GM19328 (cell line): ENCODE results near the gene IRAK1.

Source experiments
- ATAC-seq: cut with Tn5 transposase; IDR thresholded peaks from one replicate; pipeline ENCODE4 v1.9.1; 2021; ENCODE audit warnings: mild to moderate bottlenecking, moderate library complexity; ENCODE audit not compliant: unreplicated experiment

IRAK1 gene

GRCh38 chrX:154019633-154020528 lies at the start of gene IRAK1:
TSS of gene IRAK1 (minus strand) at chrX:154019902. CDS start at chrX:154019812, 90 bp downstream.
- no peak for ATAC-seq

GRCh38 chrX:154068560-154068959 lies 48.9 kb upstream of the IRAK1 start:
- no peak for ATAC-seq

DNA sequence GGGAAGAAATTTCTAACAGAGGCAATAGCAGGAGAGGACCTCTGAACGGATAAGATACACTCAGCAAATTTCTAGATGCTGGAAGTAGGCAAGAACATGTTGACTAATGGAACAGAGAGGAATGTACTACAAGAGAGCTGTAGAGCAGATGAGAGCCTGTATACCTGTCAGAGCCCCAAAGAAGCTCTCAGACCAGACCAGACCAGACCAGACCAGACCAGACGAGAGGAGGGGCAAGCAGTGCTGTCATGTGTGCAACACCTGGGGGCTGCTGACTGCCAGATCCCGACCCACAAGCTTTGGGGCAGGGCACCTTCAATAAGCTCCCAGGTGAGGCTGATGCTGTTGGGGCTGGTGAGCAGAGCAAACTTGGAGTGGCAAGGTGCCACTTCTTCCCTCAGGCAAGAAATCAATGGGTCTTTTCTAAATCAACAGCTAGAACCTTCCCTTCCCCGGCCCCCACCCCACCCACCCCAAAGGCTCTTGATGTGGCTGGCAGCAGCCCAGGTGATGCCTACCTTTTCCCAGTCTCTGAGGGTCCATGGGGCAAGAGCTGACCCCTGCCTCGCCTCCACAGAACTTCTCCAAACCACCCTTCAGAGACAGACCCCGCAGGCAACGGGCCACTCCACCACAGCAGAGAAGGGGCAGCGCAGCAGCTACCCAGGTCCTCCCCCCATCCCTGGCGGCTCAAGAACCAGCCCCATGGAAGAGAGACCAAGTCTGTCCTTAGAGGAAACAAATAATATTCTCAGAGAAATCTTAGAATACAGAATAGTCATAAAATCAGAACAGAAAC lies 45.1 kb upstream of the IRAK1 start:
- ATAC-seq, result no peak

GRCh38 chrX:154063234-154063633 lies 43.5 kb upstream of the IRAK1 start:
- no peak for ATAC-seq

DNA sequence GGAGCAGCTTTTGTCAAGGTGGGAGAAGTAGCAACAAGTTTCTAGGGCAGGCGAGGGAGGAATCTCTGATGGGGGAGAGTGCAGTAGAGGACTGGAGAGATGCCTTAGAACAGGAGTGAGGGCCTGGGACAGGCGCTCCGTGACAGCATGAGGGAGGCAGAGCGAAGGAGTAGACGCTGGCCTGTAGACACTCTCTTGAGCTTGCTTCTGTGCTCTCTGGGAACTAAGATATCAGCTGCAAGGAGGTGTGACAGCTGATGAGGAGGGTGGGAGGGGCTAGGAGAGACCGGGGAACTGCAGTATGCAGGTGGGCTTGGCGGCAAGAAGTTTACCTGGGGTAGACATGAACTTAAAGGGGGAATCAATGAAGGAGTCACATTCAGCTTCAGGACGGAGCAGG lies 42.1 kb upstream of the IRAK1 start:
- ATAC-seq, result no peak

GRCh38 chrX:154059729-154060245 lies 40.1 kb upstream of the IRAK1 start:
- ATAC-seq, result no peak

- no peak for ATAC-seq
Measured at GRCh38 chrX:154059231-154059630, 39.5 kb upstream of the IRAK1 start.

GRCh38 chrX:154058214-154058997 lies 38.7 kb upstream of the IRAK1 start:
- ATAC-seq, result no peak

GRCh38 chrX:154057791-154058190 lies 38.1 kb upstream of the IRAK1 start:
- no peak for ATAC-seq

GRCh38 chrX:154056770-154057241 lies 37.1 kb upstream of the IRAK1 start:
- no peak for ATAC-seq

- ATAC-seq, result no peak
Measured at GRCh38 chrX:154051201-154051810, 31.6 kb upstream of the IRAK1 start.

GRCh38 chrX:154050113-154050495 lies 30.4 kb upstream of the IRAK1 start:
- ATAC-seq, result no peak

DNA sequence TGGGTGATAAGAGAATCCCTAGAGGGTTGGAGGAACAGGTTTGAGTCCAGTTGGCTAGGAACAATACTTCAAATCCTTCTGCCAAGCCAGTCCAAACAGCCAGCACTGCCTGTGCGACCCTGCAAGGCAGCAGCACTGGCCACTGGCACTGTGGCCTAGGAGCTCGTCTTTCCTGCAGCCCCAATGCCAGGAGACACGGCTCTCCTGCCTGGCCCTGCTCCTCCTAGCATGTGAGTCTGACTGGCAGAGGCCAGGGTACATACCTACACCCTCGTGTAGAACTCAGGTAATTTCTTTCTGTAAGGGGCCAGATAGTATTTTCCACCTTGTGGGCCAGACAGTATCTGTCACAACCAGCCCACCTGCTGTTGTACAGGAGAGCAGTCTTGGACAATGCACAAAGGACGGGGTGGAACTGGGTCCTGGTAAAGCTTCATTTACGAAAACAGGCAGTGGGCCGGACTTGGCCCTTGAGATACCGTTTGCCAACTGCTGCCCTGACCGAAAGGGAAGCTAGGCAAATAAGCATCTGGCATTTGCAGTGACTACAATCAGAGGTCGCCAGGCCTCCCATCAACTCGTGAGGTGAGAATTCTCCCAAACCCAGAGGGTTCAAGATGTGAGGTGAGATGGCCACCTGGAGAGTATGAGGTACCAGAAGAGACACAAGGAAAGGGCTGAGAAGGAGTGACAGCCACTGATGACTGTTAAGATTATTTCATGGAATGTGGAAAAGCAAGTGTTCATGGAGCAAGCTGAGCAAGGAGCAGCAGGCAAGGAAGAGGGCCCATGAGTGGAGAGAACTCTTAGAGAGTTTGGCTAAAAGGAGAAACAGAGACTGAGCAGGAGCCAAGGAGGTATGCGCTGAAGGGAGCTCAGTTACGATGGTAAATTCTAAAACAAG lies 29.8 kb upstream of the IRAK1 start:
- no peak for ATAC-seq

DNA sequence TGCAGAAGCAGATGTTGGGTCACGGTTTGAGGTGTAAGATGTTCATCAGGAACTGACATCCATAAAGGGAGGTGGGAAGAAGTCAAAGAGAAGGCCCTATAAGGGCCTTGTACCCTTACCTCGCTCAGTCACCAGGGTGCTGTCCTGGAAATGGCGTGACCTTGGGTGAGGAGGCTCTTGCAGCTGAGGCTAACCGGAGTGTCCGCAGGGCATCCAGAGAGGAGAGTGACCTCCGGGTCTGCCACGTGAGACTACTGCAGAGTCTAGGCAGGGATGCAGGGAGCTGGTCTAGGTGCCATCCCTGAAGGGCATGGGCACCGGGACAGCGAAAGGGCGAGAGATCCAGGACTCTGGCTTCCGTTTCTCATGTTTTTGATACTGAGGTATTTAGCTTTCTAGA lies 28.7 kb upstream of the IRAK1 start:
- no peak for ATAC-seq

DNA sequence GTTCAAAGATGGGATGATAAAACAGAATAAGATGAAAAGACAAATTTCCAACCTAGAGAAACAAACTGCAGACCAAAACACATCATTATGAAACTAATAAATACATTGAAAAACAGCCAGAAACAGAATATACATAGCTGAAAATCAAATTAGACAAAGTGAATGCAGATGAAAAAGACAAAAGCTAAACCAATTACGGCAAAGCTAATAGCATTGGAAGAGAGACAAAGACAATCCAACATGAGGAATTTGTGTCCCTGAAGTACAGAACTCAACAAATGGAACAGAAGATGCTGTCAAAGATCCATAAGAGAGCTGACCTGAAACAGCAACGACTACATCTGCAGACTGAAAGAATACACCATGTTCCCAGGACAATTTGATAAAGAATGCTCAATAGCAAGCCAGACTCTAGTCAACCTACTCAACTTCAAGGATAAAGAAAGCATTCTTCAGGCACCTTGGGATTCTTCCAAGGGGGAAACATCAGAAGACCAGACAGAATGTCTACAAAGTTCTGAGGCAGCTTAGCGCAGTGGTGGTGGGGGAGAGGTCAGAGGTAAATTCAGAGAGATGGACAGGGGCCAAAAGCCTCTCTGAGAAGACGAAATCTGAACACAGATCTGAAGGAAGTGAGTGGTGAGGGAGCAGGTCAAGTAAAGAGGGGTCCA lies 27.4 kb upstream of the IRAK1 start:
- ATAC-seq, result no peak

- ATAC-seq, result no peak
Measured at GRCh38 chrX:154046031-154046781, 26.5 kb upstream of the IRAK1 start.

GRCh38 chrX:154044091-154044490 lies 24.4 kb upstream of the IRAK1 start:
- ATAC-seq, result no peak
